ENCODE measurements around the gene KY.

The KY gene

DNA sequence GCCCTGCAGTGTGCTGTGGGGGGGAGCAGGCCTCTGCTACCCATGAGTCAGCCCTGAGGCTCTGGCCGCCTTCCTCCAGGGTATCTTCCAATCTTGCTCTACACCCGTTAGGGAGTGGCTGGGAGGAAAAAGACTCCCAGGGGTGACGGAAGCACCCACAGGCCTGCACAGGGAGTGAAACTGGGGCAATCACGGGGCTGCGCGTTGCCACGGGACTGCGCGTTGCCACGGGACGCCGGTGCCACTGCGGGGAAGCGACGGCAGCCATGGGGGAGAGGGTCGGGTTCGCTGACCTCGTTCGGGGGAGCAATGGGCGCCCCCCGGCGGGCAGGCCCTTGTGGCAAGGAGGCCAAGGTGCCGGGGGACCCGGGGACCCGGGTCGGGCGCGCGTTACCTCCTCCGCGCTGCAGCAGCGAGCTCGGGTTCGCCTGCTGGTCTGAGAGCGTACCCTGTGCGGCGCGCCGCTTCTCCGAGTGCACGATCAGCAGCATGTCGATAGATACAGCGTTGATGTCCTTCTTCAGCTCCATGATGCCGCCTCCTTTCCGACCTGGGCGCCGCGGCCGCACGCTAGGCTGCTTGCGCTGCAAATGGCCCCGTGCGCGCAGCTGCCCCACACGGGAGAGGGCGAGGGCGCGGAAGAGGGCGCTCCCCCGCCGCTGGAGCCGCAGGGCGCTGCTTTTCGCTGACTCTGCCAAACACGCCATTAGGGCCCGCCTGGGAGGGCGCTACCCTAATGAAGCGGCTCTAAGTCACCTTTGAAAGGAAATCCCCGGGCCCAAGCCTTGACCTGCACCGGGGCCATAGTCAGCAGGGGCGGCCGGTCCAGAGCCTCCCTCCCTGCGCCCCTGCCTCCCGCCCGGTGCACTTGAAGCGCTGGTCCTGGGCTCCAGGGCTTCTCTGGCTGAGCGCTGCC lies at the start of gene KY:
TSS of gene KY (minus strand) at position 592 of the 916 bp plus-strand sequence. CDS start at position 530, 62 bp downstream.
- TF ChIP-seq ZFX (IDR thresholded peaks at IDR 0.05) (no peak), CTCF (conservative IDR thresholded peaks at IDR 0.05) (no peak)
- no peak within 1 kb of the TSS for H3K27ac ChIP-seq

DNA sequence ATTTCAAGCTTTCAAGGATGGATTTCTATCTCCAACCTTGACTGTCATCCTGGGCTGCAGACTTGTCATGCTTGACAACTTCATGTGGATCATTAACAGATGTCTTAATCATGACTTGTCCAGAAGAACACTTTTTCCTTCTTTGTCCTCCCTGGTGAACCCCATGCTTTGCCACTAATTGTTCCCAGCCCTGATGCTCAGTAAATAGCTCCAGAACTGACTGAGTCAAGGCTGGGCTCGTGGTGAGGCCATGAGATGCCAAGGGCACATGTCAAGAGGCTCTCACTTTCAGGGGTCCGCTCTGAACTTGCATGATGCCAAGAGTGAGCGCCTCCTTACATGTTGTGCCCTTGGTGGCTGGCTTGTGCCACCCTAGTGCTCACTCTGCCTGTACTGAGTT lies 48.9 kb upstream of the KY start:
- TF ChIP-seq CTCF (conservative IDR thresholded peaks at IDR 0.05) (no peak), ZFX (IDR thresholded peaks at IDR 0.05) (no peak)
- H3K27ac ChIP-seq: peak overlapping the region; percentile 8; the same call in 1 of the 2 replicates

DNA sequence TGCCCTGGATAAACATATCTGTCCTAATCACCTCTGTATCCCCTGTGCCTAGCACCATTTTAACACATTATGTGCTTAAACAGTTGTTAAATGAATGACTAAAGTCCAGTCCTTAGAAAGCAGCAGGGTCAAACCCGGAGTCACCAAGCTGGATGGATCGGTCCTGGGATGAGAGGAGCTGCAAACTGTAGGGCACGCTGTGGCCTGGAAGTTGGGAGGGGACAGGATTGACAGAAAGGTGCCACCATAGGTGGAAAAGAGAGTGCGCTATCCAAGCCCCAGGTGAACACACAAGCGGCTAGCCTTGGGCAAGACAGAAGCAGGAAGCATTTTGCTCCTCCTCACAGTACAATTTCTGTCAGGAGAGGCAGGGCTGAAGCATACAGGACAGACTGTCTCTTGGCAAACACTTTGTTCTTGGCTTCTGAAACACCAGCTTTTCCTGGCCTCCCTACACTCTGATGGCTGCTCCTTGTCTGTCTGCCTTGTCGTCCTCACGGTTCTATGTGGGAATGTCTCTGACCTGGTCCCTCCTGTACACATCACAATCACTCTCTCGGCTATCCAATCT lies 48.4 kb upstream of the KY start:
- TF ChIP-seq CTCF (conservative IDR thresholded peaks at IDR 0.05) (no peak), ZFX (IDR thresholded peaks at IDR 0.05) (no peak)

DNA sequence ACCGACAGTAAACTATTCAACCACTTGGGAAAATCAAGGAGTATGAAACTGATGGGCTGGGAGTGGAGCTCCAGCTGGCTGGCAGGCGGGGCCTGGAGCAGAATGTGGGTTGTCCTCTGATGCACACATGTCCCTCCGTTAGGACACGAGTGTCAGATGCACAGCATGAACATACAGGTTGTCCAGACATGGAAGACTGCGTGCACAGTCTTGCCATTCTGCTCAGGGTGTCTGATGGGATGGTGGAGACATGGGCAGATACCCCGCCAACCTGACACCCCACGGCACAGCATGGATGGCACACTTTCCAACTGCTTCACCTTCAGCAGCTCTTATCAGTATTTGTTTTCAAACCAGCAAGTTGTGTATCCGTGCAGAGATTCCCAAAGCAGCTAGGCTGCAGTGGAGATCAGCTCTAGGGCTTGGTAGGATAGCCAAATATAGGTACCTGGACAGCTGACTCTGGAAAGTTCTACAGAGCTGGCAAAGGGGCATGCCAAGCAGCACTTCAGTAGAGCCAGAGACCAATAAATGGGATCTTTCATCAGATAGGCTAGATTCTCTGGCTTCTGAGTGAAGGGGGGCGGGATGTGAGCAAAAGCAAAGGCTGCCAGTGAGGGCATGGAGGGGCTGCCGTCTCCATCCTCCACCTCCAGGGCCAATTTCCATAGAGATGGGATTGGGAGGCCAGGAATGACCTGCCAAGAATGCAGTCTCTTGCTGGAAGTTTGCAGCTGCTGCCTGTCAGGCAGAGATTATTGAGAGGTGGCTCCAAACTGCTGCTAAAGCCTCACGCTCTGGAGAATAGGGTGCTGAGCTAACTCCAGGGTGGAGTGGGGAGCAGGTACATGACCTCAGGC lies 47.2 kb upstream of the KY start:
- H3K27ac ChIP-seq: no peak overlapping the region

More for the DNA sequence above, 48.4 kb upstream of the KY start:
- peak overlapping the region; percentile 8; the same call in 1 of the 2 replicates for H3K27ac ChIP-seq

GRCh38 chr3:134696155-134696554 lies 45.3 kb upstream of the KY start:
- no peak overlapping the region for H3K27ac ChIP-seq
- TF ChIP-seq CTCF (conservative IDR thresholded peaks at IDR 0.05) (no peak), ZFX (IDR thresholded peaks at IDR 0.05) (no peak)

More for the DNA sequence above, 47.2 kb upstream of the KY start:
- TF ChIP-seq ZFX (IDR thresholded peaks at IDR 0.05) (no peak), CTCF (conservative IDR thresholded peaks at IDR 0.05) (no peak)

DNA sequence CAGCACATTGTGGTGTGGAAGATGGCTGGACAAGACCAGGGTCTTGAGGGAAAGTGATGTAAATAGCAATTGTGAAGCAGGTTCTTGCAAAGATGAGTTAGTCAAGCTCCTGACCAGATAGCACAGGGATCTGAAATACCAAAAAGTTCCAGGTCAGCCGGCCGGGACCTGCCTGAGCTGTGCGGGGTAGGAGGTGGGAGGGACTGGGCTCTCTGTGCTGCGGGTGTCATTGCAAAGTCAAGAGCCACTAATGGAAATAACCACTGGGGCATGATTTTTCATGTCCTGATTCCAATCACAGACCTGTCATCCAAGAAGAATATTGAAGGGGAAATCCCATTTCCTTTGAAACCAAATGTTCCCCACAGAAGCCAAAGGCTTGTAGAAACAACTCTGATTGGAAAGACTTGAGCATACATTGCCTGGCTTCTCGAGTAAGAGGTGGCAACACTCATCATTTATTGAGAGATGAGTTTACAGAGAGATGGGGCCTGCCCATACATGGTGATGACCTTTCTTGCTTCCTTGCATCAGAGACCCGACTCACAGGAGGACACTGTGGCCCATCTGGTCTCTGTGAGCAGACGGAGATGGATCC lies 44.2 kb upstream of the KY start:
- no peak overlapping the region for H3K27ac ChIP-seq
- TF ChIP-seq ZFX (IDR thresholded peaks at IDR 0.05): no peak
- no peak for TF ChIP-seq CTCF (conservative IDR thresholded peaks at IDR 0.05)
